ENCODE measurements around the gene CIC.

DNA sequence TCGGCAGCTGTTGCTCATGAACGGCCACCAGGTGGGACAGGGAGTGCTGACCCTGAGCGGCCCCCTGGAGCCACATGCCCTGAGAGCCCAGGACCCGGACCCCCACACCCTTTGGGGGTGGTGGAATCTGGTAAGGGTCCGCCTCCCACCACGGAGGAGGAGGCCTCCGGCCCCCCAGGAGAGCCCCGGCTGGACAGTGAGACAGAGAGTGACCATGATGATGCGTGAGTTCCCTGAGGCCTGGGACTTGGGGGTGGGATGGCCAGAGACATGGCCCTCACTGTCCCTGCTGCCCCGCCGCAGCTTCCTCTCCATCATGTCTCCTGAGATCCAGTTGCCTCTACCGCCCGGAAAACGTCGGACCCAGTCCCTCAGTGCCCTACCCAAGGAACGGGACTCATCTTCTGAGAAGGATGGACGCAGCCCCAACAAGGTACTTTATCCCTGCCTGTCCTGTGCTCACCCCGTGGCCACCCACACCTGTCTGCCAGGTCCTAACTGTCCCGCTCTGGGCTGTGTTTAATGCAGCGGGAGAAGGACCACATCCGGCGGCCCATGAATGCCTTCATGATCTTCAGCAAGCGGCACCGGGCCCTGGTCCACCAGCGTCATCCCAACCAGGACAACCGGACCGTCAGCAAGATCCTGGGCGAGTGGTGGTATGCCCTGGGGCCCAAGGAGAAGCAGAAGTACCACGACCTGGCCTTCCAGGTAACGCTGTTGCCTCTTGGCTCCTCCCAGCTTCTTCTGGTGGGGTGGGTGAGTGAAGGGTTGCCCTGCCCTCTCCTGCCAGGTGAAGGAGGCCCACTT is 18.2 kb downstream of the CIC start:
- TF ChIP-seq POLR2A (IDR thresholded peaks at IDR 0.05), result no peak
- TF ChIP-seq, protein P1, sequence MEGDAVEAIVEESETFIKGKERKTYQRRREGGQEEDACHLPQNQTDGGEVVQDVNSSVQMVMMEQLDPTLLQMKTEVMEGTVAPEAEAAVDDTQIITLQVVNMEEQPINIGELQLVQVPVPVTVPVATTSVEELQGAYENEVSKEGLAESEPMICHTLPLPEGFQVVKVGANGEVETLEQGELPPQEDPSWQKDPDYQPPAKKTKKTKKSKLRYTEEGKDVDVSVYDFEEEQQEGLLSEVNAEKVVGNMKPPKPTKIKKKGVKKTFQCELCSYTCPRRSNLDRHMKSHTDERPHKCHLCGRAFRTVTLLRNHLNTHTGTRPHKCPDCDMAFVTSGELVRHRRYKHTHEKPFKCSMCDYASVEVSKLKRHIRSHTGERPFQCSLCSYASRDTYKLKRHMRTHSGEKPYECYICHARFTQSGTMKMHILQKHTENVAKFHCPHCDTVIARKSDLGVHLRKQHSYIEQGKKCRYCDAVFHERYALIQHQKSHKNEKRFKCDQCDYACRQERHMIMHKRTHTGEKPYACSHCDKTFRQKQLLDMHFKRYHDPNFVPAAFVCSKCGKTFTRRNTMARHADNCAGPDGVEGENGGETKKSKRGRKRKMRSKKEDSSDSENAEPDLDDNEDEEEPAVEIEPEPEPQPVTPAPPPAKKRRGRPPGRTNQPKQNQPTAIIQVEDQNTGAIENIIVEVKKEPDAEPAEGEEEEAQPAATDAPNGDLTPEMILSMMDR (IDR thresholded peaks at IDR 0.05 in 4 of 5, conservative IDR thresholded peaks at IDR 0.05 in 1 of 5), result no peak
